Fibroblast of gingiva (primary cell): ENCODE data around the gene MBTPS1.

Experiments used
- DNase-seq: peaks from one replicate; pipeline ENCODE4 v3.0.0-alpha.2; 2011; ENCODE audit warnings: low read depth

Gene MBTPS1

DNA sequence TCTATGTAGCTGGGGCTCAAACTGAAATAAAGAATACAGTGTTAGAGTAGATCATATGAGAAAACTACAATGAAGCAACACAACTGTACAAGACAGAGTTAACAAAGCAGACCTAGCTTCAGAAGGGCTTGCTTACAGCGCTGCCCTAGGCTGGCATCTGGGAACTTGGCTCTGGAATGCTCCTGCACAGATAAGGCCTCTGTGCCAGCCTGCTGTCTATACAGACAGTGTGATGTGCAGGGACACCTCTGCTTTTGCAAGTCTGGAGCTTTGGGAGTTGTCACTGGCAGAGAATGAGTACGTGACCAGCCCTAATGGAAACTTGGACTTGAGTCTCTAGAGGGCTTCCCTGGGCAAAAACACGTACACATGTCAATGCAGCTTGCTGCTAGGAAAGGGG, 42.0 kb downstream of the MBTPS1 start:
- no peak for DNase-seq

DNA sequence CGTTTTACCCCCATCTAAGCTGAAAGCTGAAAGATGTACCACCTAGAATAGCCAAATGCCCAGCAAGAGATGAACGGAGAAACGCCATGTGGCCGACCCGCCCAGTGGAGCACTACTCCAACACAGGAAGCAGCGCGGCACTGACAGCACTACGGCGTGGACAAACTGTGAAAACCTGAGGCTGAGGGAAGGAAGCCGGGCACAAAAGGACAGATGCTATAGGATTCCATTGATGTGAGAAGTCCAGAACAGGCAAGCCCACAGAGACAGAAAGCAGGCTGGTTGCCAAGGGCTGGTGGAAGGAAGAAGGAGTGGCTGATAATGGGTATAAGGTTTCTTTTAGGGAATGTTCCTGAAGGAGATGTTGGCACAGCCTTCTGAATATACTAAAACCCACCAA, 44.7 kb downstream of the MBTPS1 start:
- DNase-seq = no peak

DNA sequence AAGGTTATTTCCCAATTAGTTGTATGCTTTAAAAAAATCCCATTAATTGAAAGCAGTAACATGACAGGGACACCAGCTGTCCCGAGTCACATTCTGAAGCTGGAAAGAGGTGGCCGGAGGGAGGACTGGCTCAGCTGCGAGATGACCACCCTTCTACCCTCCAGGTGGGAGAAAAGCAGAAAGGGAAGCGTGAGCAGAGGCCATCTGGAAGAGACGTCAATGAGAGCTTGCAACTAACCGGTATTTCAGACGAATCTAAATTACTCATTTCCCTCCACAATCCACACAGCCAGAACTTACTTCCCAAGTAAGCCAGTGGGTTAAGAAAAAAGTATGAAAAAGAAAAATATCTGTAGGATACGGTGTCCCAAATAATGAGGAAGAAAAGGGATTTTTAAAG, 45.6 kb downstream of the MBTPS1 start:
- no peak for DNase-seq

DNA sequence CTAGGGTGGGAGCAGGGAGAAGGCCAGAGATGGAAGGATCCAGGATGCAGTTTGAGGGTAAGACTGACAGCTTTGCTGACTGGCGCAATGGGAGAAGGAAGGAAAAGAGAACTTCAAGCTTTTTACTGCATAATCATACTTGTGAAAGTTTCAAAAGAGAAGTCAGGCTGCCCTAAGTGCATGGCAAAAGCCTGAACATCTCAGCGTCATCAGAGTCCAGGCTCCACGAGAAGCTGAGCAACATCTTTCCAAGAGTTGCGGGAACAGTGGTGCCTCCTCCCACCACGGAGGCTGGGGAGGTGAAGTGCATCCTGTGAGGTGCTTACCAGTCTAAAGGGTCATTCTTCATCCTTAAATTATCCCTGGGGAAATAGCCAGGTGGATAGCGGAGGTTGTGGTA, 47.2 kb downstream of the MBTPS1 start:
- DNase-seq = no peak

DNA sequence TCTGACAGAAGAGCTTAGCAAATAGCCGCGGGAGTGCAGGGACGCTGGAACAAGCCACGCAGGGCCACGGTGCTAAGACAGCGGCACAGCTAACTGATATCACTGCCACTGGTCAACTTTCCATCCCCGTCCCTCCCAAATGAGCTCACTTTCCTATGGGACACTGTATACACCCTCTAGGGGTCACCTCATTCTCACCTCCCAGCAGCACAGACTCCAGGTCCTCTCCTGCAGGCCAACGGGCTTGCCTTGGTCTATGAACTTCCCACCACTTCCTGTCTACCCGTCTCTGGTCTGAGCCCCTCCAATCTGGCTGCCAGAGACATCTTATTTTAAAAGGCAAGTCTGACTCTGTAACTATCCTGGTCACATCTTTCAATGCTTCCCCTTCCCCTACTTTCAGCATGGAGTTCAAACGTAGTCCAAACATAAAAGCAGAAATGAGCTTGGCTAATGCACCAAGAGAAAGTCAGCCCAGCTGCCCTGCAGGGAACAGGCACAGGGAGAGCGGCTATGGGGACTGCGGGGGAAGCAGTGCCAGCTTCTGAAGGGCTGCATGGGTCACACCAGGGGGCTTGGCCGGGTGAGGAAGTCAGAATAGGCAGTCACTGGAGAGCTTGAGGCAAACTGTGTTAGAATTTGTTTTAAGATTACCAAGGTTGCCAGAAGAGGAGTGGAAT, 47.8 kb downstream of the MBTPS1 start:
- DNase-seq = no peak

DNA sequence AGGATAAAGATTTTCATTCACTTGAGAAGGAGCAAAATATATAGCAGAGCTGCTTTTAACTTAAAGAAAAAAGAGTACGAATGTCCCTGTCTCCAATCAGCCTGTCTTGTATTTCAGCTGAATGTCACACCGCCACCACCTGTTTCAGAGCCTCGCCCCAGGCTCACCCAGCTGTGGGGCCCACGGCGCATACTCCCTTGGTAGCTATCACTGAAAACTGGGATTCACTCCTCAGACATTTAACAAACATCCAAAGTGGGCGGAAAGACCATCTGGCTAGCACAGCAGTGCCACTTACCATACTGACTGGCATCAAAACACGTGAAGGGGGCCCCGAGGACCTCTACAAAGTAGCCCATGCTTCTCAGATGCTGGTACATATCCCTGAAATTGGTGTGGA, 48.7 kb downstream of the MBTPS1 start:
- DNase-seq = no peak

DNA sequence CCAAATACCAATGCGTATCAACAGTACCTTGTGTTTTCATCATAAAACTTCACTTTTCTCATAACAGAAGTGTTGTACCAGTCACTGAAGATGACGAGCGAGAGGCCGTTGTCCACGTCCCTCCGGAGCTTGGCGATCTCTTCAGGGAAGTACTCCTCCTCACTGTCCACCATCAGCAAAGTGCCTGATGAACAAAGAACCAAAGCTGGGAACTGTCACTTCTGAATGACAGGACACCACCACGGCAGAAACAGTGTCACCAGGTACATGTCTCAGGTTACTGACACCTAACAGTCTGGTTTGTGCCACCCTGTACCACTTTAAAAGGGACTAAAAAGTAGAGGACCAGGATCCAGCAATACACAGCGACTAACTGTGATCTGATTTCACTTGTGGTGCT, 49.1 kb downstream of the MBTPS1 start:
- DNase-seq = no peak

DNA sequence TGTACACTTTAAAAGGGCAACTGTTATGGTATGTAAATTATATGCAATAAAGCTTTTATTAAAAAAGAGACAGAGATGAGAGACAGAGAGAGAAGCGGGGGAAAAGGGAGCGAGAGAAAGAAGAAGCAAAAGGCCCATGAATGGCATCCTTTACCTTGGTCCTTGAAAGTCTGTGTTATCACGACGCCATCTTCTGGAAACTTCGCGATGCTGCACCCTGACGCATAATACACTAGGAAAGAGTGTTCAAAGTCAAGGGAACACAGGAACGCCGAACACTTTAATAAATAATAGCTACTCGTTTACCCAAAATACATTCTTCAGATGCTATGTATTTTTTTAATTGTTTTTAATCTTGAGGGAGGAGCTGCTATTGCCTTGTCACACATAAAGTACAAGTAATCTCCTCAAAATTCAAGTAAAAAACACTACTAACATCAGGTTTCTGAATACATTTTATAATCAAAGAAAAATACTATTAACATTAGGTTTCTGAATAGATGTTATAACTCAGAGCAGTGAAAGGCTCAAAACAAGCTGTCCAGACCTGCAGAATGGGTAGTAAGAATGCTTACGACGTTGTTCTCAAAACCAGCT, 51.1 kb downstream of the MBTPS1 start:
- peak; percentile 40 for DNase-seq

DNA sequence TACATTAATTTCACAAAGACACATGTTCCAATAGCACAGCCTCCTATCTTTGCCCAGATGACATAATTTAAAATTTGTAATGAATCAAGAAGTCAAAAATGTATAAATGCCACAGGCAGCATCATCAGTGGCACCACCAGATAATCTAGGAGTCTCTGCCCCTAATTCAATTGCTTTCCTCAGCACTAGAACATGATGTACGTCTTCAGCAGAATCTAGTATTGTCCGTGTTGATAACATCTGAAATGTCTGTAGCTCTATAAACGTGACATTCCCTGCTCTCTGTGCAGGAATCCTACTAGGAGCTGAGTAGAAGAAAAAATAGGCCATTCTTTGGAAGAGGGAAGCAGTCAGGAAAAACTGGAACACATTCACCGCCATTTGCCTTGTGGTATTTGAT, 52.8 kb downstream of the MBTPS1 start:
- DNase-seq = no peak

DNA sequence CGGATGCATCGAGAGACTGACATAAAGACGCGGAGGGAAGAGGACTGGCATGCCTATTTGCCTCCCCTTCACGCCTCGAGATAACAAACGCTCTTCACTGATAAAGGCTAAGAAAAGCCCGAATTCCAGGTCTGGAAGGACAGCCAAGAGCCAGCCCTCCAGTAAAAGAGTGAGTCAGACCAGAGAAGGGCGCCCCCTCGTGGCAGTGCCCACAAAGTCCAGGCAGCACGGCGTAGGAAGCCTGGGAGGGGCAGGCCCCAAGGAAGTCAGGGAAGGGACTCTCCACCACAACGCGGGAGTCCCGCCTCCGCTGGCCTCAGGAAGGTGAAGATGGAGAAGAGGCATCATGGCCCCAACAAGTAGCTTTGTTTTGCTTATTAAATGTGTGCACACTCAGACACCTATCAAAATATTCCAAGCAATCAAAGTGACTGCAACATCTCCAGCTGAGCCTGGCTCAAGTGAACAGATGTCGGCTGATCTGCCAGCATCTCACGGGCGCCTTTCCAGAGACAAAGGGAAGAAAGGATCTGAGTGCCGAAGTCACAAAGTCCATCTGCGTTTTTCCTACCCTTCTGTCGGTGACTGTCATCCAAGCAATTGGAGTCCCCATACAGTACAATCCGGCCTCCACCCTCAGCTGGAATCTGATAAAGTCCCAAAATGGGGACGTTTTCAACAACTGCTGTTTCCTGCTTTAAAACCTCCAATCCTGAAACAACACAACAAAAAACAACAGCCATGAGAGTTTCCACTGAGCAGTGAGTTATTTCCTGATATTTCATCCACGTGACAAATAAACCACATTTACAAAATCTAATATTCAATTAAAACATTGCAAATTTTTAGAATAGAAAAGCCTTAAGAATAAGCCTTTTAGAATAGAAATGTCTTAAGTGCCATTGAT, 53.8 kb downstream of the MBTPS1 start:
- peak; percentile 59 for DNase-seq

DNA sequence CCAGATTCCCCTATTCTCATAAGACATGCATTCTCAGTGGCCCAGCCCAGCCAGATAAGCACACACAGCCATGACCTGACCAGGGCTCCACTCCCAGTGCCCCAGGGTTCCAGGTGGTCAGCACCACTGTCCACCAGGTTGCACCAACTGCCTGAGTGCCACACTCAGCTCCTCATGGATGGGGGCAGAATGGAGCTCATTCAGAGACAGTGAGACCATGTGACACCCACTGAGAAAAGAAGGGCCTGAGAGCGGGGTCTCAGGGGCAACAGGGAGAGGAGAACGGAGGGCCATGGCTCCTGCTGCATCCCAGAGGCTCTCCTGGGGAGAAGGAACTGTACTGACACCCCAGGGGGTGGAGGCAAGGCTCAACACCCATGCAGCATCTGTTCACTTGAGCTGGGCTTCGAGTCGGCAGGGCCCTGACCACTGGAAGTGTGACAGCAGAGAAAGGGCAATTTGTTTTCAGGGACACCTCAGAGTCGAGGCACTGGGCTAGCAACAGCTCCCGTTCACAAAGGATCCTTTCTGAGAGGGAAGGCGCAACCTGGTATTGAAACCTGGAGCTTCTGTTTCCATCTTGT, 55.4 kb downstream of the MBTPS1 start:
- DNase-seq = no peak

DNA sequence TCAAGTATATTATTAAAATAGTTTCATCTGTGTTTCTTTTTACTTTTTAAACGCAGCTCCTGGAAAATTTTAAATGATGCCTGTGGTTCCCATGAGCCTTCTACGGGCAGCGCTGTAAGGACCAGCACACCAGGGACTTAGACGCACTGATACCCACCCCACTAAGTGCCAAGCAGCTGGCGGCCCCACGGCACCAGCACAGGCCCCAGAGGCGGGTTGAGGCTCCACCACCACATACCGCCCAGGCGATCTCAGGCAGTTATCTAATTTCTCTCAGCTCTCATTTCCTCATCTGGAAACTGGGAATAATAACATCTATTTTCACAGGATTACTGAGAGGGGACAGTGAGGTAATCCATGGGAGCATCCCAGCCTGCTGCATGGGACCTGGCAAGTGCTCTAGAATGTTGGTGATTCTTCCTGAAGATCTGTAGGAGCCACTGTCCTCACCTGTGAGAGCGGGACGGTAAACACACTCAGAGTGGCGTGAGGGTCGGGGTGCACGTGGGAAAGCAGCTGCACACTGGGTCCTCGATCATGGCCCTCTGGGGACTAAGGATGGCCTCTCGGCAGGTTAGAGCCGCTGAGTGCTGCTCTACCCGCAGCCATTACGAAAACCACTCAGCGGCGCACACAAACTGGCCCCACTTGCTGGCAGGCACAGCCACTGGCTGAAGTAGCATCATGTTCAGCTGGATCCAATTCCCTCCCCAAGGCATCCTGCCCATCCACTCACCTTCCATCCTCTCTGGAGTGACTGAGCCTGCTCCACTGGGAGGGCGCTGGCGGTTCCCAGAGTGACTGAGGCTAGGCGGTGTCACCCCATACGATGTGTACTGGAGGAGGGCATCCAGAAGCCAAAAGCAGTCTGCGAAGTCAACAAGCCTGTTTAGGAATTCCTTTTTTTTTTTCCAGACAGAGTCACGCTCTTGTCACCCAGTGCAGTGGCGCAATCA, 56.5 kb downstream of the MBTPS1 start:
- no peak for DNase-seq

DNA sequence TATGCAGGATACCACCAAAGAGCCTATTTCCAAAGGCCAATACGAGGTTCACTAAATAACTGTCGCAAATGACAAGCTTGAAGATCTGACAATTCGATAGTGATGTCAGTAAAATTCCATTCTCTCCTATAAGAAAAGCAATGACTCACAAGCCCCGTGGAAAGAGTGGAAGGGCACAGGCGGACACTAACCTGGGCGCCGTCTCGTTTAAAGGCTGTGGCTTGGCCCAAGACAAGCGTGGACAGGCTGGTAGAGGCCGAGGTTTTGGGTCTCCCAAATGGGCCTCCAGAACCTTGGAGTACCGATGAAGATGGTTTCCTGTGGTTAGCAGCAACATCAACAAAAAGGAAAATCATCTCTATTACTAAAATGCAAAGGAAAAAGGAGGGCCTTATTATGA, 57.6 kb downstream of the MBTPS1 start:
- DNase-seq = no peak

DNA sequence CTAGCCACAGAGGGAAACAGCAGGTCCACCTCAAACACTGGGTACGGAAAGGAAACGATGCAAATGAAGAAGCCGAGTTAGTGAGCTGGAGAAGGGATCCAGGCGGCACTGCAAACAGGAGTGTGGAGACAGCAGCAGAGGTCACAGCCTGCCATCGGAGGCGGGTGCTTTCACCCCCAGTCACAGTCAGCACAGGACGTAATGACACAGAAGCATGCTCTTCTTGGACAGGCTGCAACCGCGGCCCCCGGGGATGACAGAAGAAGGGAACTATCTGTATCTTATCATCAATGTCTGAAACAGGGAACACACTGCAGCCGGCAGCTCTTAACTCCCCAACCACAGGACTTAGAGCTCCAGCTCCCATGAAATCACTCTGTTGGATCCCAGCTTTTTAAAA, 58.1 kb downstream of the MBTPS1 start:
- no peak for DNase-seq

DNA sequence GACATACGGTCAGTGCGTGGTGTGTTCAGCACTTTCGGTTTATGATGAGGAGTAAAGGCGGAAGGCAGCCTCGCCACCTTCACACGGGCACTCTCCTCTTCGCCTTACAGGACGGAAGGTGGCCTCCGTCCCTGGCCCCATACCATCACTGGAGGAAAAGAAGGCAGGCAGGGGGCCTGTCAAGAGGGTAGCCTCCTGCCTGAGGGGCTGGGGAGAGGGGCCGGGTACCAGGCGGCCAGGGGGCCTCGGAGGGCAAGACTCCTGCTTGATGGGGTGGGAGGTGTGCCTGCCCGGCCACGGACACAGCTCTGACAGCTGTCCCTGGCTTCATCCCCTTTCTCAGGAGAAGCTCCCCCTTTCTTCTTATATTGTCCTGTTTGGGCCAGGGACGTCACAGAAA, 58.5 kb downstream of the MBTPS1 start:
- no peak for DNase-seq

DNA sequence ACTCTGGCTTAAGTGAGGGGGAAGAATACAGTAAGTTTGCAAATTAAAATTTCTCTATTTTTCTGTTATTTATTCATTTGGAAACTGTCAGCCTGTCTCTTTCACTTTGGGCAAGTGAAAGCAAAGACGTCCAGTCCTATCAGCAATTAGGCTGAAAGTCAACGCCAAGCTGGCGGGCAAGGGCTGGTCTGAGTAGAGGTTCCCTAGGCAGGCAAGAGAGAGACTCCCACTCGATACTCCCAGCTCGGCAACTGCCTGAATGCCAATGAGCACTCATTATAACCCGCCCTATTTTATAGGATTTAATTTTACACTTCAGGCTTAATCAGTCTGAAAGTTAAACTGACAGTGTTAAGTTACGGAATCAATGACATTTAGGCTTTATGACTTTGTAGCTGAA, 59.8 kb downstream of the MBTPS1 start:
- DNase-seq = no peak

DNA sequence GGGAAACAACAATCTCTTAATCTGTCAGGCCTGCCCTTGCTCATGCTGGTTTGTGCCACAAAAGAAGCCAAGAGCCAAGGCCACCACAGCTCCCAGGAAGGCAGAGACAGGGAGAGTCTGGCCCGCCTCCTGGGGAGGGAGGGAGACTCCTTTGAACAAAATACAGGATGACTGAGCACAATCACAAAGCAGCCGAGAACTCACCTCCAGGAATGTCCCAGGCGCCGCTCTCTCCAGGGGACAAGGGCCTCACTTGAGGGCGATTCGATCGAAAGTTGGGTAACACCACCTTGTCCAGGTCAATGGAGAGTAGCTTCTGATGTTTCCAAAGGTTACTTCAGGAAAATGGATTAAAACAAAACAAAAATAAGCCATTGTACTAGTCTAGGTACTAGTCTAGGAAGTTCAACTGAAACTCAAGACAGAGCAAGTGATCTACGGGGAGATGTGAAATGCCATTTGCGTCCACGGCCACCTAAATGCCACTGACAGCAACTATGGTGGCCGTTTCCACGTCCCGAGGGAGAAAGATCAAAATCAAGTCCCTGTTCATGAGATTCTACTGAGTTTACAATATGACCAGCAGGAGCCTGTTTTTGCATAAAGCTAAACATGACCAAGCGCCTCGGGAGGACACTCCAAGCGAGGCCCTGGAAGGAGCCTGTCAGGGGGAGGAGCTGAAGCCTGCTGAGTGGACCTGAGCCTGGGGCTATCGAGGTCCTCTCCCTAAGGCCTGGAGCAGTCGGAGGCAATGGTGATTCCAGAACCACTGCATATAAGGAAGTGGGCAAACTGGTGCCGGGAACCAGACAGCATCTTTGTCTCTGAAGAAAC, 60.7 kb downstream of the MBTPS1 start:
- no peak for DNase-seq

DNA sequence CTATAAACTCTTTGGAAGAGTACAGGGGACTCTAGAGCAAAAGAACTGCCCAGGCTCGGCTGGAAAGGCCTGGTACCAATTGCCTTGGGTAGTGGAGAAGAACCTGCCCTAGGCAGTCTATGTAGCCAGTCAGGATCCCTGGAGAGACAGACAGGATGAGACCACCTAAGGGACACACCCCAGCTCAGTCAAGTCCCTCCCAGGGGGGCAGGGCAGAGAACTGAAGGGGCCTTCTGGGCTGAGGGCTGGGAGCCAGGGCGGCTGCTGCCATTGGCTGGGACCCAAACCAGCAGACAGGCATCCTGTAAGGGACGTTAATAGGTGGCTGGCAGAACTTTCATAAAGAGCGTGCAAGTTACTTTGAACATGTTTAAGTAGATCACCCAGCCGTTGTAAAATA, 61.4 kb downstream of the MBTPS1 start:
- no peak for DNase-seq

DNA sequence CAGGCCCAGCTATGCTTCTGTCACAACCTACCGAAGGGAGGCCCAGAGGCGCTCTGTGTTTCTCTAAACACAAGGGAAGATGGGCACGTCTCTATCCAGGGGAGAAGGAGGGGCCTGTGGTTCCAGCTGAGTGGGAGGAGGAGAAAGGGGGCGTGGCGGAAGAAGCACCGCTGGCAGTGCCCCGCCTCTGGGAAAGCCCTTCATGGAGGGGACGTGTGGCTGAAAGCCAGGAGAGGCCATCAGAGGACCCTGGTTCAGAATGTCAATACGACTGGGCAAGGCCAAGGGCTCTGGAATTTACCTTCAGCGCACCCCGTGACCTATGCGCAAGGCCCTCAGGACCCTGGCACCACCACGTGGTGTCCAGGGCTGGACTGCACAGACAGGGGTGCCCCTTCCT, 61.8 kb downstream of the MBTPS1 start:
- DNase-seq = no peak

DNA sequence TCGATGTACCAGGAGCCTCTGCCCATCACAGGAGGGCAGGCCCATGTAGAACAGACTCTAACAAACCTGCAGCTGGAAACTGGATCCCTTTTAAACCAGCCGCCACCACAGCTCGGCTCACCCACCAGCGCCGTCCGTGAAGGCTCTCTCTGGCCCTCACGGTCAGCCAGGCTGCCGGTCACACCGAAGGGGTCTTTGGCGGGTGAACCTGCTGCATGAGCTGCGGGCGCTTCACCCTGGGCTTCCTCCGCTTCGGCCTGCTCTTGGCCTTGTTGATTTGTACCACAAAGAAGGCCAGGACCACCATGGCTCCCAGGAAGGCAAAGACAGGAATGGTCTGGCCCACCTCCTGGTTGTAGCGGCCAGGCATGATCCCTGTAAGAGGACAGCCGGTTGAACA, 62.5 kb downstream of the MBTPS1 start:
- no peak for DNase-seq

DNA sequence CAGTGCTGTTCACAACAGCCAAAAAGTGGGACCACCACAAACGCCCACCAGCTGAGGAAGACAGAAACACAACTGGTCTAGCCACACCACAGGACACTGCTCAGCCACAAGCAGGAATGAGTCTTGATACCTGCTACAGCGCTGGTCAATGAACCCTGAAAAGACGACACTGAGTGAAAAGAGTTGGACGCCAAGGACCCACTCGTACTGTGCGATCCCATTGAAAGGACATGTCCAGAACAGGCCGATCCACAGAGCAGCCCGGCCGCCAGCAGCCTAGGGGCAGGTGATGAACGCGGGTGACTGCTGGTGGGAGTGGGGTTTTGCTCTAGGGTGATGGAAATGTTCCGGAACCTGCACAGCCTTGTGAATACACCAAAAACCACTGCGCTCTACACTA, 63.5 kb downstream of the MBTPS1 start:
- no peak for DNase-seq
